GM18505 (cell line): ENCODE measurements around the gene SDHAF3.
"Not testable (repeated sequence)": the region's sequence is repeated elsewhere in the genome, so short reads cannot be mapped to it uniquely, and the experiment has no call there.

Experiments used
- ATAC-seq: cut with Tn5 transposase; IDR thresholded peaks from one replicate; pipeline ENCODE4 v1.9.1; 2021; ENCODE audit not compliant: unreplicated experiment
- POLR2A ChIP-seq: IDR thresholded peaks from 4 replicates; pipeline ENCODE4 v1.6.1; 2011; ENCODE audit warnings: borderline replicate concordance; ENCODE audit not compliant: insufficient read depth, insufficient read length; ENCODE audit errors: extremely low read depth

Gene SDHAF3

GRCh38 chr7:97117372-97118188, at the start of gene SDHAF3:
Gene SDHAF3 (plus strand): TSS chr7:97117698. CDS start chr7:97117724, 26 bp downstream.
- ATAC-seq: peak; percentile 90
- TF ChIP-seq POLR2A: peak; percentile 94

DNA sequence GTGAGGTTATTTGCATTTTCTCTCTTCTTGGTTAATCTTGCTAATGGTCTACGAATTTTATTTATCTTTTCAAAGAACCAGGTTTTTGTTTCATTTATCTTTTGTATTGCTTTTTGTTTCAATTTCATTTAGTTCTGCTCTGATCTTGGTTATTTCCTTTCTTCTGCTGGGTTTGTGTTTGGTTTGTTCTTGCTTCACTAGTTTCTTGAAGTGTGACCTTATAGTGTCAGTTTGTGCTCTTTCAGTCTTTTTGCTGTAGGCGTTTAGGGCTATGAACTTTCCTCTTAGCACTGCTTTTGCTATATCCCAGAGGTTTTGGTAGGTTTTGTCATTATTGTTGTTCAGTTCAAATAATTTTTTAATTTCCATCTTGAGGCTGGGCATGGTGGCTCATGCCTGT, 45.5 kb upstream of the SDHAF3 start:
- not testable (repeated sequence) for ATAC-seq

- ATAC-seq: no peak
- TF ChIP-seq POLR2A: no peak
These were observed 41.6 kb upstream of the SDHAF3 start for GRCh38 chr7:97075928-97076327.

- peak; percentile 46 for ATAC-seq
- TF ChIP-seq POLR2A: no peak
These were observed 39.2 kb upstream of the SDHAF3 start for GRCh38 chr7:97078023-97078969.

- ATAC-seq: no peak
These were observed 38.2 kb upstream of the SDHAF3 start for GRCh38 chr7:97079300-97079699.

DNA sequence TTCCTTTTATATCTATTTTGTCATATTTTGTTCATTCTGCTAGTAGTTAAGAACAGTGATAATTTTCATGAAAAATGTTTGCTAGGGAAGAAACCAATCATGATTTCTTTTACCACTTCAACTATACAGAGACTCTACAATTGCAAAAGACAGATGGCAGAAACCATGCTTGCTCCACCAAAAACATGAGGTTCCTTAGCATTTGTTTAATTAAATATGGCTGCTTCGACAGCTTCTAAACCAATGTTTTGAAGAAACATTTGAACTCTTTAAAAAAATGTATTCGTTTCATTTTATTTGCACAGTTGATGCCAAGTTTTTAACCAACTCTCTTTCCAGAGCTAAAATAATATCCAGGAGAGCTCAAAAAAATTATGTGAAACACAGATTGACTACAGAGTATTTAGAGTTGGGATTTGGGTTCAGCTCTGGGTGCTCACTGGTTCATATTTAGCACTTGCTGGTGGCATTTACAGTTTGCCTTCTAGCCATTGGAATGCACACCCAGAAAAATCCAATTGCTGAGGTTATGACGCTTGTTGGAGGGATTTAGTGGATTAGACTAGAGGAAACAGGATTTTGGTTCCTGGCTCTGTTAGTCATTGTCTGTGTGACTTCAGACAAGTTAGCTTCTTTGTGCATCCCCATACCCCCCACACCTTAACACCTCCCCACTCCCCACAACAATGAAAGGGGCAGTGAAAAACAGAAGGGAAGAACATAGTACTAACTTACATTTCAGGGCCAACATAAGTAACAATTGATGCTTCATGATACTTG, 35.8 kb upstream of the SDHAF3 start:
- no peak for ATAC-seq
- TF ChIP-seq POLR2A: no peak

More at GRCh38 chr7:97079300-97079699, 38.2 kb upstream of the SDHAF3 start:
- TF ChIP-seq POLR2A: no peak

DNA sequence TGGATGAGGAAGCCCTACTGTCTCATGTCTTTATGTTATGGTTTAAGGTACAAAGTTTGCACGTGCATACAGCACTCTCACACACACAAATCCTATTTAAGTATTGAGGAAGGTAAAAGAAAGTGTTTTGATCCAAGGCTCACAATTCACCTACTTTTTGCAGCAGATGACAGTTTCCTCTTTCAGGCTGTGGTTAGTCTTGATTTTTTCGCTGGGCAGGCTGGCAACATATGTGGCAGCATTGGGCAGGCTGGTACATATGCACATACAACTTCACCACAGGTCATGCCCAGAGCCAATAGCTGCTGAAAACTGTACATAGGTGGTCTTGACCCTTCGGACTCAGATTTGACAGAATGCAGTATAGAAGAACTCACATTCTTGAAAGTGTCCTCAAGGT, 29.1 kb upstream of the SDHAF3 start:
- no peak for ATAC-seq
- no peak for TF ChIP-seq POLR2A

DNA sequence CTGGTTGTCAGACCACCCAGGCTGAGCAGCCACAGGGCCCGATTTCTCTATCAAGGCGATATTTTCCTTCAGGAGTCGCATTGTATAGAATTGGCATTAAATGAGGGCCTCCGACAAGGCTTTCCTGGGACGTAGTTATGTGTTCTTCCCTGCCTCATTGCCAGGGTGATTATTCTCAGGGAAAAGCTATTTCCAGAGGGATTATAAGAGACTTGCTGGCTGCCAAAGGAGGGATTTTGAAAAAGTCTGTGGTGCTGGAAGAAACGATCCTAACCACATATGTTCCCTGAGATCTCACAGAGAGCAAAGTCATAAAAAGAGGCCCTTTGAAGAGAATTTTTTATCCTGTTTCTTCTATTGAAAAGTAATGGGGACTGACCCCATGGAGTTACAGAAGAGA, 27.7 kb upstream of the SDHAF3 start:
- no peak for TF ChIP-seq POLR2A
- ATAC-seq: no peak

DNA sequence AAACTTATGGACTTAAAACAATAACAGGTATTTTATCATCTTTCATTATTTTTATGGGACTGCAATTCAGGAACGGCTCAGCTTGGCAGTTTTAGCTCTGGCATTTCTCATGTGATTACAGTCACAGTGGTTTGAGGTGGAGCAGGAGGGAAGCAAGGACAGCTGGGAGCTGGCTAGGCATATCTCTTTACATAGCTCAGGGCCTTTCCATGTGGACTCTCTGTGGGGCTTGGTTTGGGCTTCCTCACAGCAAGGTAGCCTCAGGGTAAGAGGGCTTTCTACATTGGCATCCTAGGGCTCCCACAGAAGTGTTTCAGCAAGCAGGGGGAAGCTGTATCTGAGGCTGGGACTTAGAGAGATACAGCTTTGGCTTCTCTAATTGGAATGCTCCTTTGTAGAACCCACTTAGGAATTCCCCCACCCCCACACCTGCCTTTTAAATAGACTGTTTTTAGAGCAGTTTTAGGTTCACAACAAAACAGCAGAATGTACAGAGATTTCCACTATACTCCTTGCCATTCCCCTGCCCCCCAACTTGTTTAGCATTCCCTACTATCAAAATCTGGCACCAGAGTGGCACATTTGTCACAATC, 26.6 kb upstream of the SDHAF3 start:
- no peak for ATAC-seq

GRCh38 chr7:97094284-97094930, 23.1 kb upstream of the SDHAF3 start:
- no peak for ATAC-seq
- TF ChIP-seq POLR2A: no peak

More for the DNA sequence above, 26.6 kb upstream of the SDHAF3 start:
- TF ChIP-seq POLR2A: no peak

- no peak for ATAC-seq
- TF ChIP-seq POLR2A: no peak
These were observed 21.5 kb upstream of the SDHAF3 start for GRCh38 chr7:97096037-97096436.

- ATAC-seq: no peak
- no peak for TF ChIP-seq POLR2A
These were observed 20.8 kb upstream of the SDHAF3 start for GRCh38 chr7:97096661-97097060.
